Measurements from ENCODE around the gene TOP1.

TOP1 gene

GRCh38 chr20:41034239-41034638 lies 5.6 kb downstream of the TOP1 start:
- no peak for DNase-seq (ENCODE audit: extremely low read depth, low read depth)
- H3K4me3 ChIP-seq (replicated peaks; ENCODE audit: low read depth, low read length) = no peak overlapping the region
- TF ChIP-seq CTCF (IDR thresholded peaks at IDR 0.05; ENCODE audit: low read depth, low read length, missing control alignments) = no peak

- TF ChIP-seq CTCF (IDR thresholded peaks at IDR 0.05; ENCODE audit: low read depth, low read length, missing control alignments) = no peak
- DNase-seq (ENCODE audit: extremely low read depth, low read depth) = no peak
- H3K4me3 ChIP-seq (replicated peaks; ENCODE audit: low read depth, low read length) = no peak overlapping the region
Observed at GRCh38 chr20:41035207-41035606, 6.6 kb downstream of the TOP1 start.

- H3K4me3 ChIP-seq (replicated peaks; ENCODE audit: low read depth, low read length) = no peak overlapping the region
- TF ChIP-seq CTCF (IDR thresholded peaks at IDR 0.05; ENCODE audit: low read depth, low read length, missing control alignments) = no peak
Observed at GRCh38 chr20:41037179-41037578, 8.6 kb downstream of the TOP1 start.

GRCh38 chr20:41038149-41038877 lies 9.7 kb downstream of the TOP1 start:
- TF ChIP-seq CTCF (IDR thresholded peaks at IDR 0.05; ENCODE audit: low read depth, low read length, missing control alignments) = no peak
- no peak overlapping the region for H3K4me3 ChIP-seq (replicated peaks; ENCODE audit: low read depth, low read length)
- DNase-seq (ENCODE audit: extremely low read depth, low read depth) = no peak

More at GRCh38 chr20:41037179-41037578, 8.6 kb downstream of the TOP1 start:
- DNase-seq (ENCODE audit: extremely low read depth, low read depth) = no peak

- no peak overlapping the region for H3K4me3 ChIP-seq (replicated peaks; ENCODE audit: low read depth, low read length)
- DNase-seq (ENCODE audit: extremely low read depth, low read depth) = no peak
- no peak for TF ChIP-seq CTCF (IDR thresholded peaks at IDR 0.05; ENCODE audit: low read depth, low read length, missing control alignments)
Observed at GRCh38 chr20:41038878-41039404, 10.3 kb downstream of the TOP1 start.

- TF ChIP-seq CTCF (IDR thresholded peaks at IDR 0.05; ENCODE audit: low read depth, low read length, missing control alignments) = no peak
- no peak overlapping the region for H3K4me3 ChIP-seq (replicated peaks; ENCODE audit: low read depth, low read length)
- DNase-seq (ENCODE audit: extremely low read depth, low read depth) = no peak
Observed at GRCh38 chr20:41040855-41041254, 12.2 kb downstream of the TOP1 start.
